ENCODE results near the gene DALRD3. TPM values are rescaled to one million over a fixed set of nuclear protein-coding genes. Genes with fewer than 3 reads are reported as not detected.

Gene DALRD3
- total RNA-seq, 1 experiment from 2014 or later = 42.9 TPM

DNA sequence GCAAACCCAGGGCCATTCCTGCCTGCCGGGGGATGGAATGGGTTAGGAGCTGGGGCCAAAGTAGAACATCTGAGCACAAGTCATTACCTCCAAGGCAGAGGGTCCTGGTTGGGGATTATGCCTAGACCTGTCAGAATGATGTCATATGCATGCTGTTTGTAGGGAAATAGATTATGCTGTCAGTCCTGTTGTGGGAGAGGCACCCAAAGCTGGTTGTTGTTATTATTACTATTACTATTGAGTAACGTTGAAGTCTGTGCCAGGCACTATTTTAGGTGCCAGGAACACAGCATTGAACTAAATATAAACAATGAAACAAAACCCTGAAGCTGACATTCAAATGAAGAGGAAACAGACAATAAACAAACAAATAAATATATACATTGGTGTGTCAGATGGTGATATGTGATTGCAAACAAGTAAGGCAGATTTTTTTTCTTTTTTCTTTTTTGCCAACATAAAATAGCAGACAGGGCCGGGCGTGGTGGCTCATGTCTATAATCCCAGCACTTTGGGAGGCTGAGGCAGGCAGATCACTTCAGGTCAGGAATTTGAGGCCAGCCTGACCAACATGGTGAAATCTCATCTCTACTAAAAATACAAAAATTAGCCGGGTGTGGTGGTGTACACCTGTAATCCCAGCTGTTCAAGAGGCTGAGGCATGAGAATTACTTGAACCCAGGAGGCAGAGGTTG is 26.4 kb downstream of the DALRD3 start:
- ATAC-seq = no peak
- BruUV-seq (replicated peaks) = TSS peak; percentile 49
- Histone ChIP-seq H2AFZ (ENCODE audit: low read depth, low read length, poor library complexity, severe bottlenecking) (no peak overlapping the region), H3K9me3 (ENCODE audit: control insufficient read depth in 1 of 2, insufficient read depth in 1 of 2, low read depth in 1 of 2, low read length in 2 of 2) (no peaks in the 10 kb centered on the region), H3K4me2 (ENCODE audit: low read length) (peak overlapping the region; percentile 85), H3K9ac (ENCODE audit: low read length) (peak overlapping the region; percentile 83; the same call in 1 of the 2 replicates), H3K36me3 (ENCODE audit: control insufficient read depth in 1 of 2, insufficient read depth in 2 of 2, low read length in 2 of 2) (peaks cover 3 to 6% of the 10 kb centered on the region in 2 experiments; a peak in 2 of 4 replicates), H3K4me1 (ENCODE audit: control insufficient read depth in 1 of 2, insufficient read depth in 2 of 2, low read length in 2 of 2) (peaks cover 23 to 27% of the 10 kb centered on the region in 2 experiments), H3K9me2 (ENCODE audit: insufficient read depth) (no peaks in the 10 kb centered on the region), H3K27me3 (ENCODE audit: insufficient read depth, low read length) (no peaks in the 10 kb centered on the region), H4K20me1 (ENCODE audit: insufficient read depth) (no peaks in the 10 kb centered on the region), H3K79me2 (ENCODE audit: insufficient read depth, low read length) (peaks cover 50% of the 10 kb centered on the region), H3K4me3 (replicated peaks in 1 of 2; ENCODE audit: low read depth in 1 of 2, low read length in 2 of 2) (peak overlapping the region; percentile 76 to 80), H3K27ac (ENCODE audit: low read depth, low read length) (peak overlapping the region; percentile 98; the same call in 1 of the 2 replicates)
- POLR2A ChIA-PET = interaction anchor here (1.3 to 3.4 kb wide), 2 partner anchors 15 to 38 kb away, joined by 3 to 26 read pairs; partner anchors contain the start of gene WDR6
- intact Hi-C loops (cut with micrococcal nuclease) = no loop called here
- CTCF ChIA-PET = no interaction called here
- TF ChIP-seq ZBTB33 (IDR thresholded peaks at IDR 0.05; ENCODE audit: extremely low read depth, insufficient replicate concordance, low read length) = no peak
- TF ChIP-seq ZNF274 (IDR thresholded peaks at IDR 0.05; ENCODE audit: low read depth, low read length) = no peak
- TF ChIP-seq REST (IDR thresholded peaks at IDR 0.05; ENCODE audit: low read depth) = no peak
- TF ChIP-seq SIN3A (IDR thresholded peaks at IDR 0.05; ENCODE audit: low read depth) = no peak
- no peak for TF ChIP-seq EZH2phosphoT487 (IDR thresholded peaks at IDR 0.05; ENCODE audit: borderline replicate concordance)
- TF ChIP-seq FOSL1 (IDR thresholded peaks at IDR 0.05; ENCODE audit: low read depth) = no peak
- no peak for TF ChIP-seq CEBPB (IDR thresholded peaks at IDR 0.05; ENCODE audit: low read depth)
- TF ChIP-seq JUND (IDR thresholded peaks at IDR 0.05) = no peak
- TF ChIP-seq POLR2AphosphoS5 (IDR thresholded peaks at IDR 0.05; ENCODE audit: low read depth, low read length) = no peak
- no peak for TF ChIP-seq MAX (IDR thresholded peaks at IDR 0.05)
- TF ChIP-seq EGR1 (IDR thresholded peaks at IDR 0.05; ENCODE audit: low read depth) = no peak
- no peak for TF ChIP-seq TCF7L2 (IDR thresholded peaks at IDR 0.05; ENCODE audit: borderline replicate concordance, extremely low read depth, insufficient read depth, insufficient read length)
- no peak for TF ChIP-seq SRF (IDR thresholded peaks at IDR 0.05; ENCODE audit: low read depth)
- no peak for TF ChIP-seq ATF3 (IDR thresholded peaks at IDR 0.05)
- DNase-seq (ENCODE audit: low read depth, low spot score) = no peak
- RAD21 ChIA-PET (ENCODE audit: low non-redundant PET in 1 of 2, low total read pairs in 2 of 2, uncharacterized antibody in 2 of 2, unreplicated experiment in 2 of 2) = no interaction called here

Data from HCT116 (cell line).